GM18867 (cell line): ENCODE results near the gene PRMT7.

ENCODE experiments used
- ATAC-seq: cut with Tn5 transposase; IDR thresholded peaks from one replicate; pipeline ENCODE4 v1.9.1; 2021; ENCODE audit warnings: mild to moderate bottlenecking, moderate library complexity; ENCODE audit not compliant: unreplicated experiment

PRMT7 gene

DNA sequence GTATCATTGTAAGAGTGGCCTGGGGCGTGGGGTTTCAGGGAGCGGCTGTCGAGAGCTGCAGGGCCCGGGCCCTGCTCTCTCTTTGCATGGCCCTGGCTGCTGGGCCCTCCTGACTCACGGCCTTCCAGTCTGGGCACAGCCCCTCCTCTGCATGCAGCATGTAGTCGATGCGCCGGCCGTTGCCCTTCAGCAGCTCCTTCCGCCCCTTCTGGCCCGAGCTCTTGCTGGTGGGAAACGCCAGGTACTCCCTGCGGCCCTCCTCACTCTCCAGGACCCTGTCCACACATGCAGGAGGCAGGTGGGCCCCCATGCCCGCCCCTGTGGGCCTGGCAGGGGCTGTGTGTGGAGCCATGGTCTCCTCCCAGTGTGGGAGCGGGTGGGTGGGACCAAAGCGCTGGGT, 50.7 kb downstream of the PRMT7 start:
- no peak for ATAC-seq

DNA sequence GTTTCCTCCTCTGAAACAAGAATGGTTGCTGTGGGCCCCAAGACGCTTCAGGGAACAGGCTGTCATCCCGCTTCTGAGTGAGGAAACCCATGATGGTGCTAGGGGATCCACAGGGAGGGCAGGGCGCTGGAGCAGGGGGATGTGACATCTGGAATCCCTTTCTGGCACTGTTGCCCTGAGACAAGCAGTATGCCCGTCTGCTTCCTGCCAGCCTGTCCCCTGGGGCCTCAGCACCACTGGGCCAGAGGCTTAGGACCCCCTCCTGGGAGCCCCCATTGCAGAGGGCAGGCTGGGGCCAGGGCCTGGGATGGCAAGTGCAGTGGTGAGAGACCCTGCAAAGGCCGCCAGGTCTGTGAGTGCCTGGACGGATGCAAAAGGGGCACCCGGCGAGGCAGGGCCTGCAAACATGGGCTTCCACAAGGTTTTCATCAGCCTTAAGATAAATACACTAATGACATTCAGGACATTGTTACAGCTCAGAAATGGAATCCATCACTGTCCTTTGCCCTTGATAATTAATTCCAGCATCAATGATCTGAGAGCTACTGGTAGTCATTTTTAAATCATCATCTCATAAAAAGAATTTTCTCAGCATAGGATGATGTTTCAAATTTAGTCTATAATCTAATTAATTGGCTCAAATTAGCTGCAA, 51.6 kb downstream of the PRMT7 start:
- ATAC-seq = no peak

DNA sequence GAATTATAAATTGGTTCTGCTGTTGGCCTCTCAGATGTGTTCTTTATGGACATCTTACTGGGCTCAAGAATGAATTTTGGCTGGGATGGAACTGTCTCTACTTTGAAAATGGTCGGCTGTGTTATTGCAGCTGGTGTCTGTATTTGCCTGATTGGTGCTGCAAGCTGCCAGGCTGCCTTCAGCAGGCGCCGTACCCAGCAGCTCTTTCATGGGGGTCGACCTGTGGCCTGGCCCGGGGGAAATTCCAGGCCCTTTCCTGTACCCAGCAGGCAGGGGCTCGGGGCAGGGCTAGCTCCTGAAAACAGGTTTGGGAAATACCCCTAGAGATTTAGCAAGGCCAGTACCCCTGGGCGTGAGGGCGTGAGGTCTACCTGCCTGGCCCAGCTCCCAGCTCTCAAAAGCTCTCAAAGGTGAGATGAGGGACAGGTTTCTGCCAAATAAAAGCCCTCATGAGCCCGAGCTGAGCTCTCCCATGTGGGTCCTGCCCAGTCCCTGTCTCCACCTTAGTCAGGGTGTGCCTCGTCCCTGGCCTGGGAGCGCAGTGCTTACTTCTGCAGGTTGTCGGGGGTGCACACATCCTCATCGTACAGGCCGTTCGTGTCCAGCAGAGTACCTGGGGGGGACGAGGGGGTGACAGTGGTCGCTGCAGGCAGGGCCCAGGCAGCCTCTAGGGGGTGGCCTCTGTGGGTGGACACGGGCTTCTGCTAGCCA, 52.3 kb downstream of the PRMT7 start:
- no peak for ATAC-seq

DNA sequence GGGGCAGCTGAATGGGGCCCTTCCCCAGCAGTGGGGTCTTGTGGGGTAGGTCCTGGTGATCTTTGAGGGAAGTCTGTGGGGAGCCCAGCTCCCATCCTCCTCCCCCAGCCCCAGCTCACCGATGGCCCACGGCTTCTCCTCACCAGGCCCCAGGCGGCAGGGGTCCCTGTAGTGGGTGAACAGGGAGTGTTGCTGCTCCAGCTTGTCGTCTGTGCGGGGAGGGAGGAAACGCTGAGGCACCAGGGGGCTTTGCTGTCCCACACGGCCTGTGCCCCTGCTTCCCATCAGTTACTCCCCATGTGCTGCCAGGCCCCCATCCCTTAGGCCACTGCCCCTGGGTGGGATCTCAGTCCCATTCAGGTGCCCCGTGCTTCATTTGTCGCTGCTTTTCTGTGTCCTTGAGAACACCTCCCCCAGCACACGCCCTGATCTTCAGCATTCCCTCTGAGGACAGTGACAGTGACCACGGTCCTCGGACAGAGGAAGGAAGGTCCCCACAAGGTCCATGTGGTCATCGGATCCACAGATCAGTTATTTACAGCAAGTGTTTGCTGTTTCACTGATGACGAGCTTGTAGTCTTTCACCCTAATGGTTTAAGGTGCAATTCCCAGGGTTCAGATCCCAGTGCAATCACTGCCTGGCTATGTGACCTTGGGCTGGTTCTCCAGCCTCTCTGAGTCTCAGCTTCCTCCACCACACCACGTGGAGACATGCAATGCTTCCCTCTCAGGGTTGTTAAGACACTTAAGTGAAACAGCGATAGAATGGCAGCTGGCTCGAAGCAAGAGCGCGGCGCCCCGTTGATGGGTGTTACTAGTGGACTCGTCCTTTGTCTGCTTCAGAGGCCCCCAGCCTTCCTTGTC, 53.1 kb downstream of the PRMT7 start:
- no peak for ATAC-seq

DNA sequence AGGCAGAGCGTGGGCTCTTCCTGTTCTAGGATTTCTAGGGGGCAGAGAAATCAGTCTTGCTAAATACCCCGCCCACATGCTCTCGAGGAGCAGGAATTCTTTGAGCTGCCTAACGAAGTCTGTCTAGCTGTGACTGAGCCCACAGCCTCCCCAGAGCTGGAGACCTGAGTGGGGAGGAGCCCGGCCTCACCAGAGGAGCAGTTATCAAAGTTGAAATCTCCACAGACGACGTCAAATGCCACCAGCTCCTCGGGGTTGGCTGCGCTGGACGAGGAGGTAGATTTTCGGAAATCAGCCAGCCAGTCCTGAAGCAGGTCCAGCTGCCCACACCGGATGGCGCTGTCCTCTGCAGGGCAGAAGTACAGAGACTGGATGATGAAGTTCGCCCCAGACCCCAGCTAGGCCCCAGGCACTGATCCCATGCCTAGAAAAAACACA, 53.8 kb downstream of the PRMT7 start:
- no peak for ATAC-seq

DNA sequence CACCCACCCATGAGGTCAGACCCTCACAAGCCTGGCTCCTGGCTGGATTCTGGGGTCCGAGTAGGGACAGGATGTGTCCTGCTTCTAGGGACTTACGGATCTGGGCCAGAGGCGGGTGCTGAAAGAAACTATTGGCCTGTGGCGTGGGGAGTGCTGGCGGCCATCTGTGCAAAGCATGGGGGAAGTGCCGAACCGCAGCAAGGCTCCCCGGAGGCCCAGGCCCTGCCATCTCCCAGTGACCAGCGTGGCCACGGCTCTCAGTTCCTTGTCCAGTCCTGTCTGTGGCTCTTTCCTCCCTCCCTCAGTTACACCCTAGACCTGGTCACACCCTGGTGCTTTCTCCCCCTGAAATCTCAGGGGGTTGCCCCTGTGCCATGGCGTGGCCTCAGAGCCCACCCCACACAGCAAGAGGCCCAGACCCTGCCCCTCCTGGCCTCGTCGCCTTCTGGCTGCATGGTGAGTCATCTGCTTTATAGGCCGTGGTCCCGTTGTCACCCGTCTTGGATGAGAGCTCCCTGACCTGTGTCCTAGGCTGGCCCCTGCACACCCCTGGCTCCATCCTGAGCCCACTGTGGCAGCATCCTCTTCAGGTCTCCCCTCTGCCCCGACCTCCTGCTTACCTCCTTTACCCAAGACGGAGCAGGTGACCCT, 54.5 kb downstream of the PRMT7 start:
- ATAC-seq = no peak

DNA sequence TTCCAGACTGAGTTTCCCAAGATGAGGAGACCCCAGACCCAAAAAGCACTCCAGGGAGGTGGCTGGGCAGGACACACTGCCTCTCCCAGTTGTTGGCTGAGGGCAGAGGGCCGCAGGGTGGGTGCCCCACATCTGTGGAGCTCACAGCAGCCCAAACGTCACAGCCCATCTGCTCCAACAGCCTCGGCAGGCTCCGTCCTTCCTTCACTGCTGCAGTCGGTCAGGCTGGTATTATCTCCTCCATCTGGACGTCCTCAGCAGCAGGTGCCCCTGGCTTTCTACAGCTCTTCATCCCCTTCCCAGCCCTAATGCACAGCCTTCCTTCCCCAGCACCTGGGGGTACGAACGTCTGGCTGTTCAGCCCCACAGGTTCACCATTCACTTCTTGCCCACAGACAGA, 55.2 kb downstream of the PRMT7 start:
- ATAC-seq = no peak

DNA sequence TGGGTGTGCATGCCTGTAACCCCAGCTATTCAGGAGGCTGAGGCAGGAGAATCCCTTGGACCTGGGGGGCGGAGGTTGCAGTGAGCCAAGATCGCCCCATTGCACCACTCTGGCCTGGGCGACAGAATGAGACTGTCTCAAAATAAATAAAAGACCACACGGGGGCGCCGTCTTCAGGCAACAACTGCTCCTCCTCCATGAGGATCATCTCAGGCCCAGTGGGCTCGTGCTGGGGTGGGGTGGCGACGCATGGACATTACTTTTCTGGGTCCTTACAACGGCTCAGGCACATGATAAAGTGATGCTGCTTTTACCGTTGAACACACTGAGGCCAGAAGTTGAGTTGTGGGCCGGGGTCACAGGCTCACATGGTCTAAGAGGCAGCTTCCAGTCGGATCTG, 56.2 kb downstream of the PRMT7 start:
- no peak for ATAC-seq

DNA sequence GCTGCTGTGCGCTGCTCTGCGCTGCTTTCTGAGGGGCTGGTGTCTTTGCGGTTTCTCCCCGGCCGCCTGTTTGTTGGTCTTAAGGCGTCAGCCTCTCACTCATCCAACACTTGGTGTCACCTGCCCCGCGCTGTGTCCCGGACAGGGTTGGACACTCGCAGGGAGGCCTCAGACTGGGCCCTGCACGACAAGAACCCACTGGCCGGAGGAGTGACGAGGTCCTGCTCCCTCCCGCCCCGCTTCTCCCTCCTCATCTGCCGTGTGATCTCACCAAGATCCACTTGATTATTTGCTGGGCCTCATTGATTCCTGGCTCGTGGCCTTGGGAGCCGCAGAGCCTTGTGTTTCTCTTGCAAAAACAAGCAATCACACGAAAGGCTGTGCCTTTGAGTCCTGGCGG, 56.6 kb downstream of the PRMT7 start:
- ATAC-seq = no peak

DNA sequence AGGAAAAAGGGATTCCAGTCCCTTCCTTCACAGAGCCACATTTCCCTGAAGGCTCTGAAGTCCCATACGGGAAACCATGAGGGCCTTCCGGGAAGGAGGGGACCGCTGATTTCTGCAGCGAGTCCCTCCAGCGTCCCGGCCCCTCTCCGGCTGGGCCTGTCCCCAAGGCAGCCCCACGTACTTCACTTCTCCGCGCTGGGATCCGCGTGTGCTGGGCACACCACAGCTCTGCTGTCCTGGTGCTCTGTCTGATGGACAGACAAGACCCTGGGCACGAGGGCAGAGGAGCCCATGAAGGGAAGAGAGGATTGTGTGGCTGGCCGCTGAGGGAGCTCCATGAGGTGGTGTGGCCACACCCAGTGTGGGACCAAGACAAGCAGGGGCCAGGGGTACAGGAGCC, 57.1 kb downstream of the PRMT7 start:
- ATAC-seq = no peak

DNA sequence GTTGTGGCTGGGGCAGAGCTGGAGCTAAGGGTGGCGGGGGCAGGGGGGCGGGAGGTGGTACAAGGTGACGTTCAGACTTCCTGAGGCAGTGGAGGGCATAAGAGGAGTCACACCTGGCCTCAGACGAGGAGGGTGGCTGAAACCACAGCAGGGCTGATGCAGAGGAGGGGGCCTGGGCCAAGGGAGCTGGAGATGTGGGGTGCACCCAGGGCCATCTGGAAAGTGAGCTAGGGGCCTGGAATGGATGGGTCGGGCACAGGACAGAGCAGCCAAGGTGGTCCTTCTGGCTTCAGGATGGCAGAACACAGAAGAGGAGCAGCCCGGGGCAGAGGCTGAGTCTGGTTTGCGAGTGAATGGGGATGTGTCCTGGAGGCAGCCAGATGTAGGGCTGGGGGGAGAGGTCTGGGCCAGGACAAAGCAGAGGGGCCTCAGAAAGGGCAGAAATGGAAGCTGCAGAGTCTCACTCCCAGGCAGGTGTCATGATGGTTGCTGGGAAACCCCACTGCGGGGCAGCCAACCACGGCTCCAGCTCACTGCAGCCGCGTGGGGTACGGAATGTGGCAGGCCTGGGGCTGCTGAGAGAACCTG, 57.6 kb downstream of the PRMT7 start:
- ATAC-seq = peak; percentile 41

DNA sequence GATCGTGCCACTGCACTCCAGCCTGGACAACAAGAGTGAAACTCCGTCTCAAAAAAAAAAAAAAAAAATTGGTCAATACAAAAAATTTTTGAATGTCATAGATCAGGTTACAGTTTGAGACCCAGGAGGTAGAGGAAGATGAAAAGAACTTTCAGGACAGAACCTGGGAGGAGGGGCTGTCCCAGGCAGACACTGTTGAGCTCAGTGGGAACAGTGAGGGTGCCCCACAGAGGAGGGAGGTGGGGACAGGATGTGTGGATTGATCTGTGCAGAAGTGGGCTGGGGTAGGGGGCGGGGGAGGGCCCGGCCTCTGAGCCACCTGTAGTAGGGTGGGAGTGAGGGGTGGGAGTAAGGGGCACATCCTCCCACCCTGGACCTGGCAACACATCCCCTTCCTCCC, 58.3 kb downstream of the PRMT7 start:
- no peak for ATAC-seq

DNA sequence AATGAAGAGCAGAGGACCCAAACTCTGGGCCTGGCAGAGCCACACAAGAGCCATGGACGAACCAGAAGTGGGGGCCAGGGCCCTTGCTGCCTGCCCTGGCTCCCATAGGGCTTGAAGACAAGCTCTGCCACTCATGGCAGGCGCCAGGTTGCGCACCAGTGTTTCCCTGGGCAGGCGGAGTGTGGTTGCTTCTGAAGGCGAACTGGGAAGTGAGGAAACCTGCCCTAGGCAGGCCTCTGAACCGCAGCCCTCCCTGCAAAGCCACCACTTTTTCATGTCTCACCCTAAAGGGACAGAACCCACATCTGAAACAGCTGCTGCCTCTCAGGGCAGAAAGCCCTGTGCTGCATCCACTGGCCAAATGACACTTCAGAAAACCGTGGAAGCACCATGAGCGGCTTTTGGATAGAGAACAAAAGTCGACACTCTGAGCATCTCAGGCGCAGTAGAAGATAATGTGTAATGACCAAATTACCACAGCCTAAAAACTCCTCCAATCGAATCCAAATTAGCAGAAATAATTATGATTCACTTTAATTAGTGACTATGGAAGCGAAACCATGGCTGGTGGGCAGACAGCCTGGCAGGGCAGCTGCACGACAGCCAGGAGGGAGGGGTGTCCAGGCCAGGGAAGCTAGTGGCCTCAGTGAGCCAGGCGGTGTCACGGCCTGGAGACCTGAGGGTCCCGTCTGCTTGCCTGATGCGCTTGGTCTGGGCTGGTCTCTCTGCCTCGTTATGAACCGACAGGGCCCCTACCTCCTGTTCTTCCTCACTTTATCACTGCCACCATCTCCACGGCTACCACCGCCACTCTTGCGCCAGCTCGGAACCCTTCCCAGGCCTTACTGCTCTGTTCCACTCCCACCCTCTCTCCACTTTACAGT, 59.1 kb downstream of the PRMT7 start:
- peak; percentile 60 for ATAC-seq

DNA sequence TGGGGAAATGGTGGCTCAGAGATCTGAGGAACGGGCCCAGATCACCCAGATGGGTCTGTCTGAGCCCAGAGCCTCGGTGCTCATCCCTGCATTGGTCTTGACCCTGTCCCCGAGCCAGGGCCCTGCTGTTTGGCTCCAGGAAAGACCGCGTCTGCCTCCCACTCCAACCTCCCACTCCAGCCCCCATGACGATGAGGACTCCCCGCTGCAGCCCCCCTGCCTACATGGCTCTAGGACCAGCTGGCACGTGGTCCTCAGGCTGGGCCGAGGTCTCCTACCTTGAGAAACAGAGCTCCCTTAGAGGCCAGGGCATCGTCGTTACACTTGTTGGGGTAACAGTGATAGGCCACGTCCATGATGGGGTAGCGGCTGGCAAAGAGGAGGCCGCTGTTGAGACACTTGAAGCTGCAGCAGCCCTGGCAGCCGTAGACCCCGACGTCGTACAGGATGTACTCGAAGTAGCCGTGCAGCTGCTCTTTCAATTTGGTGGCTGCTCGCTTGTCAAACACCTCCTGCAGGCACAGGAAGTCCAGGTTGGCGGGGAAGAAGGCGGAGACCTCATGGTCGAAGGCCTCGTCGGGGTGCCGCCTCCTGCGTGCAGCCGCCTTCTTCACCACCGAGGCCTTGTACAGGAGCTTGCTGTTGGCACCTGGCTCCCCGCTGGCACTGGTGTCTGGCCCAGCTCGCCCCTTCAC, 59.9 kb downstream of the PRMT7 start:
- ATAC-seq = no peak

DNA sequence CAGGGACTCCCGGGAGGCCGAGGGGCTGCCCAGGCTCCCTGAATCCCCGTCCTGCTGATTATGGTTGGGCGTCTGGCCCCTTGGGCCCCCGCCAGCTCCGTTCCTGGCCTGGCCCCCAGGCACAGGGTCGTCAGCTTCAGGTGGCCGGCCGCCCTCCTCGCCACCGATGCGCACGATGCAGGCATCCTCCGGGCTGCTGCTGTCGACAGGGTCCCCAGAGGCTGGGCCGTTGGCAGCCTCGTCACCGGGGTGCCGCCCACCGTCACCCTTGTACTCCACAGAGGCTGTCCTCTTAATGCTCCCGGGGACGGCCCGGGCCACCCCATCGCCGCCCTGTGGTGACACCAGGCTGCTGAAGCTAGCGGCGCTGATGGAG, 60.4 kb downstream of the PRMT7 start:
- ATAC-seq = no peak

DNA sequence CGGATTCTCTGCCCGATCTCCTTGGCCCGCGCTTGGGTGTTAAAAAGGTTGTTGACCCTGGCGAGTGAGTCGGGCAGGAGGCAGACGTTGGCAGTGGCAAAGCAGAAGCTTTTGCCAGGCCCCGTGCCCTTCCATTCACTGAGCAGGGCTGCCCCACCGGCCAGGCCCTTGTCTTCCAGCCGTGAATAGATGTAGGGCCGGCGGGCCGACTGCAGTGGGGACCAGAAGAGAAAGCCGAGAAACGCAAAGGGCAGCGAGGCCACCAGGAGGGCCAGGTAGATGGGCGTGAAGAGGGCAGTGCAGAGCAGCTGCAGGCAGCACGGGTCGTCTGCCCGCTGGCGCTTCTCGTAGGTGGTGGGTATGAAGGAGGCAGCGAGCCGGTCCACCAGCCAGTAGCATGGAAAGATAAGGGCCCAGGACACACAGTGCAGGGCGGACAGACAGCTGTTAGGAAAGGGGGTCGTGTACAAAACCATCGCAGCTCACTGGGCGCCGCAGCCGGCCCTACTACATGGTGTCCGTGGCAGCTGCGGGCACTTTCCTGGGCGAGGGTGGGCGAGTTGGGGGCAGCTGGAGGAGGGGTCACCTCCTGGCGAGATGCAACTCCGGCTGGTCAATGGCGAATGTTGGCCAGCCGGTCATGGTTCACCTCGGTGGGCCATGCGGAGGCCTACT, 61.0 kb downstream of the PRMT7 start:
- no peak for ATAC-seq

DNA sequence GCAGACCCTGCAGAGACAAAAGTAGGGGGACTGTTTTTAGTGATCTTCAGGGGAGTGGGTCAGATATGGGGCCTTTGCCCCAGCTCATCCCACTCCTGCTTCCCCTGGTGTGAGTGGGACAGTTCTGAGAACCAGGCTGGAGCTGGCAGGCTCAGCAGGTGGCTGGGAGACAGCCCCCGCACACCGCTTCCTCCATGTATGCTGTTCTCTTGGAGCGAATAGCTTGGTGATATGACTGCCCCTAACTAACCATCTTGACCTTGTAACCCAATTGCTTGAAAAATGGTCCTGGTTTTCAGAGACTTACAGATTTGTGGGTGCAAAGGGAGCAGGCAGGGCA, 61.5 kb downstream of the PRMT7 start:
- ATAC-seq = no peak

DNA sequence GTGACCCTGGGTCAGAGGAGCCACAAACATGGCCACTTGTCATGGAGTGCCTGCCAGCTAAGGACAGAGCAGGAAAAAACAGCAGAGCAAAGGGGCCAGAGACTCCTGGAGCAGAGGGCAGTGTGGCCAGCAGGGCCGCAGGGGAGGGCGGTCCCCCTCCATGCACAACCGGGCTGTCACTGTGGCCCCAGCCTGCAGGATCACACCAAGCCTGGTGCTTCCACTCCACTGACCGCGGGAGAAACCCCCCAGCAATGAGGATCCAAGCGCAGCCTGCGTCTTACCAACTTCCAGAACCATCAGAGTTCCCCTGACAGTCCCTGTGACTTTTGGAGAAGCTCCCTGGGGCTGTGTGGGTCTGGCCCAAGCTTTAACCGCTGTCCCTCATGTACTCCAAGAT, 62.0 kb downstream of the PRMT7 start:
- ATAC-seq = no peak
